NCI-H526 treated with DMSO at 0.1 percent for 48 hours (cell line): Measurements from ENCODE around the gene UGT8.

ENCODE experiments used
- DNase-seq: peaks from one replicate; lab custom pipeline; 2025; lab: John Stamatoyannopoulos, UW

UGT8 gene

GRCh38 chr4:114691865-114692264 is 93.3 kb downstream of the UGT8 start:
- DNase-seq, result no peak

- DNase-seq, result no peak
Observed at GRCh38 chr4:114692958-114693357, 94.4 kb downstream of the UGT8 start.

DNA sequence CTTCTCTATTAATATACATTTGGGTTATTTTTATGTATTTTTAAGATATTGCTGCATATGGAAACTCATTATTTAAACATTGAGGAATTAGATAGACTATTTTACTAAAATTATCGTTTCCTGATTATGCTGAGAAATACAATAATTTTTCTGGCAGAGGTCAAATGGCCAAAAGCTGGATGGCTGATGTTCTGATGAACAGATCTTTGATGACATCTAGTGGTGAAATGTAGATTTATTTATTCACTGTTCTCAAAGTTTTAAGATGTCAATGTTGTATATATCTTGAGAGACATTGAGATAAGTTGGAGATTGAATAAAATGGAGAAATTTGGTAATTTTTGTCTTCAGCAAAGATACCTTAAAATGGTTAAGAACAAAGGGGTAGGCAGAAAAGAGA is 96.2 kb downstream of the UGT8 start:
- DNase-seq, result peak; percentile 29

GRCh38 chr4:114698231-114698630 is 99.6 kb downstream of the UGT8 start:
- DNase-seq, result no peak

DNA sequence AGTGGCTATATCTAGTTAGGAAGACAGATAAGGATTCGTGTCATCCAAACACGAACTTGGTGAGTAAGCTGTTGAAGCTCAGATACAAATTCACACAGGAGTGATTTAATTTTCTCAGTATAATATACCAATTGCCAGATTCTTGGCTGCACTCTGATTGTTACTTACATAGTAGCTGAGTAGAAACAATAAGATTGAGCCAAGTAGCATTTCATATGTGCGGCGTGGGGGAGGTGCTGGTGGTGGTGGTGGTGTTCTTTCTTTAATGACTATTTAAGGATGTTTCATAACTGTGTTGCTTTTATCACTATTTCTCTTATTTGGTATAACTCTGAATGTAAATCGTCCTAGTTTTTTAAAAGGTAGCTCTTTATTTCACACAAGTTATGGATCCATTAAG is 102.9 kb downstream of the UGT8 start:
- DNase-seq, result no peak

- DNase-seq, result no peak
Observed at GRCh38 chr4:114717432-114717831, 118.8 kb downstream of the UGT8 start.

- DNase-seq, result no peak
Observed at GRCh38 chr4:114725066-114725465, 126.5 kb downstream of the UGT8 start.

DNA sequence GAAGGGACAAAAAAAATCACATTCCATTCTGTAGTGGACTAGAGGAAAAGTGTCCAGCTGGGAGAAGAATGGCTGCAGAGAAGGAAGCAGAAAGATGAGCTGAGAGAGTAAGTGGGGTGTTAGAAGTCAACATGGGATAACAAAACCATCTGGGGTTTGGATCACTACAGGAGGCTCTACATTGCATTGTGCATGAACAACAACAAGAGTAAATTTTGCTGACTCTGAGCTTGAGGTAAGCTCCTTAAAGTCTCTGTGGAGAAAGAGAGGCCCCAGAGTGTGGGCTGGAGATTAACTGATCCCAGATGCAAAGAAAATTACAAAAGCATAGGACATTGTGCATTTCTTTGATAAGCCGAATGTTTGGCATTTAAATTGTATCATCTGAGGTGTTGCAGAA is 128.9 kb downstream of the UGT8 start:
- no peak for DNase-seq
